Endothelial cell of umbilical vein (primary cell): Measurements from ENCODE around the gene ERBB4. TPM values are rescaled to one million over a fixed set of nuclear protein-coding genes. Genes with fewer than 3 reads are reported as not detected.

Source experiments
- BruUV-seq: library from RNA; stranded (reverse); fragments of 400-500 nt; replicated peaks from 2 replicates; lab custom pipeline; 2021; lab: Mats Ljungman, UMichigan
- CTCF ChIA-PET: fragments of 300-600, 350-600 bp; sonication (Branson Sonifier 250); formaldehyde crosslinking; loops from one replicate; lab custom pipeline; 2021; ENCODE audit warnings: antibody characterized with exemption, inconsistent platforms; lab: Charles Lee
- POLR2A ChIA-PET: fragments of 300-600, 350-600 bp; sonication (Branson Sonifier 250); formaldehyde crosslinking; loops from one replicate; lab custom pipeline; 2021; ENCODE audit warnings: antibody characterized with exemption, inconsistent platforms; lab: Charles Lee
- DNase-seq: peaks from one replicate; pipeline ENCODE4 v3.0.0-alpha.2; 2011; ENCODE audit warnings: low read depth, low spot score
- FAIRE-seq: peaks from 2 replicates; lab custom pipeline; 2011; peaks lifted over from hg19 to GRCh38; lab: Jason Lieb, UNC
- H2AFZ ChIP-seq: 2 replicates; pipeline ENCODE4 v1.6.0; 2012; ENCODE audit warnings: low read depth, low read length, control low read depth, inconsistent platforms
- H3K27ac ChIP-seq: 2 replicates; pipeline ENCODE4 v1.5.1; 2011; ENCODE audit warnings: low read depth, mild to moderate bottlenecking, control low read depth, low read length, moderate library complexity; ENCODE audit not compliant: insufficient read depth
- H3K27me3 ChIP-seq, 2 experiments: 2 replicates each; pipeline versions ENCODE4 v1.6.0 to v1.6.1; 2011; ENCODE audit warnings: low read length in 2 of 2, mixed read lengths in 1 of 2; ENCODE audit not compliant: control insufficient read depth in 2 of 2, insufficient read depth in 2 of 2
- H3K36me3 ChIP-seq, 2 experiments: 2 replicates in 1 of 2; 3 replicates in 1 of 2; pipeline ENCODE4 v1.5.1; 2011; ENCODE audit warnings: low read length in 2 of 2, mild to moderate bottlenecking in 1 of 2, moderate library complexity in 1 of 2; ENCODE audit not compliant: control insufficient read depth in 2 of 2, insufficient read depth in 2 of 2; ENCODE audit errors: extremely low read depth in 1 of 2
- H3K4me1 ChIP-seq: 3 replicates; pipeline ENCODE4 v1.5.1; 2011; ENCODE audit warnings: mild to moderate bottlenecking, low read length; ENCODE audit not compliant: control insufficient read depth, insufficient read depth; ENCODE audit errors: extremely low read depth
- H3K4me2 ChIP-seq: 2 replicates; pipeline ENCODE4 v1.6.1; 2011; ENCODE audit warnings: low read length, control low read depth, mixed read lengths; ENCODE audit not compliant: insufficient read depth
- H3K4me3 ChIP-seq, 3 experiments: fragments of 200-600 bp in 1 of 3; sonication (generic), shearing (Covaris generic) in 1 of 3; replicated peaks in 1 of 3; 2 replicates each; pipeline ENCODE4 v1.5.1; 2011 to 2016; ENCODE audit warnings: control low read depth in 3 of 3, low read length in 3 of 3, mild to moderate bottlenecking in 2 of 3, inconsistent platforms in 1 of 3, low read depth in 1 of 3, moderate library complexity in 1 of 3; ENCODE audit not compliant: insufficient read depth in 1 of 3
- H3K79me2 ChIP-seq: 2 replicates; pipeline ENCODE4 v1.6.0; 2012; ENCODE audit warnings: low read length, inconsistent platforms; ENCODE audit not compliant: control insufficient read depth, insufficient read depth
- H3K9ac ChIP-seq: replicated peaks from 2 replicates; pipeline ENCODE3; 2011; ENCODE audit warnings: low read length, control low read depth; ENCODE audit not compliant: insufficient read depth; ENCODE audit errors: extremely low read depth
- H3K9me1 ChIP-seq: replicated peaks from 3 replicates; pipeline ENCODE4 v1.6.0; 2011; ENCODE audit warnings: mild to moderate bottlenecking, low read length; ENCODE audit not compliant: control insufficient read depth, insufficient read depth; ENCODE audit errors: extremely low read depth
- H3K9me3 ChIP-seq: replicated peaks from 2 replicates; pipeline ENCODE4 v1.5.1; 2012; ENCODE audit warnings: low read length, inconsistent platforms; ENCODE audit not compliant: control insufficient read depth, insufficient read depth
- H4K20me1 ChIP-seq: replicated peaks from 2 replicates; pipeline ENCODE3; 2011; ENCODE audit warnings: mild to moderate bottlenecking, low read length; ENCODE audit not compliant: control insufficient read depth, insufficient read depth; ENCODE audit errors: extremely low read depth
- FOS ChIP-seq: IDR thresholded peaks from 2 replicates; pipeline ENCODE4 v1.6.1; 2011; ENCODE audit warnings: mild to moderate bottlenecking, low read length, moderate library complexity, borderline replicate concordance; ENCODE audit not compliant: insufficient read depth
- JUN ChIP-seq: IDR thresholded peaks from 2 replicates; pipeline ENCODE4 v1.6.1; 2011; ENCODE audit warnings: borderline replicate concordance, low read depth; ENCODE audit not compliant: insufficient read length, insufficient read depth
- MYC ChIP-seq: IDR thresholded peaks from one replicate; pipeline ENCODE4 v1.6.1; 2011; ENCODE audit warnings: mild to moderate bottlenecking, low read depth, low read length
- POLR2AphosphoS5 ChIP-seq: IDR thresholded peaks from 2 replicates; pipeline ENCODE4 v1.6.1; 2012; ENCODE audit warnings: low read depth, mild to moderate bottlenecking, control low read depth, low read length, moderate library complexity; ENCODE audit not compliant: insufficient read depth
- dilution Hi-C: fragments of 300-500 bp; cut with MboI; formaldehyde crosslinking; loops from one replicate; pipeline ENCODE4 v1.15.0; 2019; ENCODE audit warnings: low sequenced_read_pairs; ENCODE audit not compliant: extremely low pct_ligation_motif_present
- intact Hi-C: fragments of 100-400 bp; cut with micrococcal nuclease; formaldehyde crosslinking; loops from one replicate; pipeline ENCODE4 v1.10.0; 2022
- polyA plus RNA-seq, 4 experiments: library from polyadenylated mRNA; depleted of rRNA in 3 of 4; stranded (reverse) in 3 of 4; unstranded in 1 of 4; fragments of >200 nt; gene quantifications; 2 replicates each; pipeline versions ENCODE4 v1.2.1 to v1.2.3, GENCODE V29; 2011 to 2012; ENCODE audit warnings: missing spikeins in 1 of 4
- total RNA-seq: library from RNA; stranded (reverse); gene quantifications from 2 replicates; pipeline ENCODE4 v1.2.3, GENCODE V29; 2021
- TF ChIP-seq, protein P1 (sequence below), 2 donors: IDR thresholded peaks; 1 replicate in 1 of 2; 2 replicates in 1 of 2; pipeline ENCODE4 v1.5.1; 2011; ENCODE audit warnings: low read length in 2 of 2, mild to moderate bottlenecking in 2 of 2, moderate library complexity in 2 of 2, control low read depth in 1 of 2, inconsistent platforms in 1 of 2, low read depth in 1 of 2; ENCODE audit not compliant: insufficient read depth in 1 of 2; ENCODE audit errors: extremely low read depth in 1 of 2

ERBB4 gene
- total and polyA plus RNA-seq, 2 donors (not counting 3 experiments of a cell fraction or from before 2014, with no cell fraction given): 0.01 to 0.27 TPM

DNA sequence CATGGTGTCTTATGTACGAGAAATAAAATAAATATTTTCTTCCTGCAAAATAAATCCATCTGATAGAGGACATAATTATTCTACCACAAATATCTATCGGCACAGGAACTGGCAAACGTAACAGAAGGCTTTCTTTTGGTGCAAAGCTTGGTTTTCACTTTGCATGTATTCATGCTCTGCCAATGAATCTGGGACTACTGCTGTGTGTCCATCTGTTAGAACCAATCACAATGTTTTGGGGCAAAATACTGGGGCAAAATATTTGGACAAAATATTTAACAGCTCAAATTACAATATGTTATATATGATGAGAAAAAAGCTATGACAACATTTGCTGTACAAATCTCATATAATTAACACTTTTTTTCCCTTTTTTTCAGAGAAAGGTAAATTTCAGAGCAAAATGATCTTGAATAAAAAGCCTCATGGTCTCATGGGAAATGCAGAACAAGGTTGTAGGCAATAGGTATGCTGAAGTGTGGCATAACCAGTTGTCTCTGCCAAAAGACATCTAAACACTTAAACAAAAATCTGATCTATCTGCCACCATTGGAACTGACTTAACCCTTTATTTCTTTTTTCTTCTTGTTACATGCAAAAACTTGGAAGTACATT is 1059.0 kb downstream of the ERBB4 start:
- FAIRE-seq (no peak), DNase-seq (no peak)
- Histone ChIP-seq H3K27ac (no peak overlapping the region), H3K79me2 (no peaks in the 10 kb centered on the region), H4K20me1 (no peaks in the 10 kb centered on the region), H3K9ac (no peak overlapping the region), H3K9me3 (peaks cover 2% of the 10 kb centered on the region), H3K27me3 (no peaks in the 10 kb centered on the region), H3K36me3 (no peaks in the 10 kb centered on the region), H3K9me1 (no peaks in the 10 kb centered on the region), H2AFZ (no peak overlapping the region), H3K4me2 (no peak overlapping the region), H3K4me1 (no peaks in the 10 kb centered on the region), H3K4me3 (no peak overlapping the region)
- BruUV-seq: no TSS peak
- dilution Hi-C loops (no loop called here), intact Hi-C loops (no loop called here)
- POLR2A ChIA-PET: no interaction called here
- CTCF ChIA-PET: no interaction called here
- TF ChIP-seq, protein P1, sequence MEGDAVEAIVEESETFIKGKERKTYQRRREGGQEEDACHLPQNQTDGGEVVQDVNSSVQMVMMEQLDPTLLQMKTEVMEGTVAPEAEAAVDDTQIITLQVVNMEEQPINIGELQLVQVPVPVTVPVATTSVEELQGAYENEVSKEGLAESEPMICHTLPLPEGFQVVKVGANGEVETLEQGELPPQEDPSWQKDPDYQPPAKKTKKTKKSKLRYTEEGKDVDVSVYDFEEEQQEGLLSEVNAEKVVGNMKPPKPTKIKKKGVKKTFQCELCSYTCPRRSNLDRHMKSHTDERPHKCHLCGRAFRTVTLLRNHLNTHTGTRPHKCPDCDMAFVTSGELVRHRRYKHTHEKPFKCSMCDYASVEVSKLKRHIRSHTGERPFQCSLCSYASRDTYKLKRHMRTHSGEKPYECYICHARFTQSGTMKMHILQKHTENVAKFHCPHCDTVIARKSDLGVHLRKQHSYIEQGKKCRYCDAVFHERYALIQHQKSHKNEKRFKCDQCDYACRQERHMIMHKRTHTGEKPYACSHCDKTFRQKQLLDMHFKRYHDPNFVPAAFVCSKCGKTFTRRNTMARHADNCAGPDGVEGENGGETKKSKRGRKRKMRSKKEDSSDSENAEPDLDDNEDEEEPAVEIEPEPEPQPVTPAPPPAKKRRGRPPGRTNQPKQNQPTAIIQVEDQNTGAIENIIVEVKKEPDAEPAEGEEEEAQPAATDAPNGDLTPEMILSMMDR (IDR thresholded peaks at IDR 0.05; ENCODE audit: extremely low read depth in 1 of 2, insufficient read depth in 1 of 2, low read depth in 1 of 2, low read length in 2 of 2): no peak
- TF ChIP-seq POLR2AphosphoS5: no peak
- TF ChIP-seq JUN: no peak
- no peak for TF ChIP-seq FOS
- no peak for TF ChIP-seq MYC
